K562 (cell line): ENCODE data around the gene KRT35. TPM values are rescaled to one million over a fixed set of nuclear protein-coding genes. Genes with fewer than 3 reads are reported as not detected.
A peak's percentile ranks its signal among the peaks of the same experiment; 100 is the strongest.

ENCODE experiments used
- DPF2 ChIP-seq: fragments of 450-650 bp; IDR thresholded peaks from 2 replicates; pipeline ENCODE4 v1.6.1; 2016
- FOS ChIP-seq: IDR thresholded peaks from 3 replicates; pipeline ENCODE4 v1.6.1; 2011; ENCODE audit not compliant: insufficient read length; ENCODE audit errors: extremely low read depth
- JUNB ChIP-seq: fragments of 450-650 bp; formaldehyde crosslinking; conservative IDR thresholded peaks from 2 replicates; pipeline ENCODE4 v1.4.0; 2020; ENCODE audit warnings: mild to moderate bottlenecking
- L3MBTL2 ChIP-seq: fragments of 450-650 bp; IDR thresholded peaks from 2 replicates; pipeline ENCODE4 v1.6.1; 2016; ENCODE audit warnings: mild to moderate bottlenecking, moderate library complexity
- MITF ChIP-seq: IDR thresholded peaks from 2 replicates; pipeline ENCODE4 v1.6.1; 2014; ENCODE audit warnings: antibody characterized with exemption
- MYC ChIP-seq, 2 experiments: fragments of 250-450 bp in 1 of 2; sonication (Bioruptor Pico) in 1 of 2; IDR thresholded peaks; 2 replicates each; pipeline versions ENCODE4 v1.5.1 to v1.6.1; 2012 to 2021; ENCODE audit warnings: low read depth in 2 of 2, borderline replicate concordance in 1 of 2, improper control_type of control experiment in 1 of 2, low read length in 1 of 2, mild to moderate bottlenecking in 1 of 2, moderate library complexity in 1 of 2
- MYNN ChIP-seq, 2 experiments: sonication (generic); formaldehyde crosslinking in 1 of 2; IDR thresholded peaks; 2 replicates each; pipeline versions ENCODE4 v1.5.0 to v1.6.1; 2016 to 2020; ENCODE audit warnings: antibody characterized with exemption in 1 of 2, missing genetic modification reagents in 1 of 2
- RBM25 ChIP-seq: fragments of 200-400 bp; formaldehyde crosslinking; IDR thresholded peaks from 2 replicates; pipeline ENCODE4 v1.6.1; 2018; ENCODE audit warnings: low read length, low read depth, moderate library complexity; ENCODE audit not compliant: severe bottlenecking
- SMARCA4 ChIP-seq: fragments of 450-650 bp; IDR thresholded peaks from 2 replicates; pipeline ENCODE4 v1.6.1; 2016
- ZNF717 ChIP-seq: fragments of 250-450 bp; sonication (Bioruptor Pico); IDR thresholded peaks from 2 replicates; pipeline ENCODE4 v1.5.0; 2021
- polyA plus RNA-seq, 8 experiments: library from polyadenylated mRNA; depleted of rRNA in 4 of 8; stranded (reverse) in 5 of 8; unstranded in 3 of 8; fragments of >200 nt; fragmentation: Nextera tagmentation in 2 of 8; fragmentation: Illumina TruSeq in 1 of 8; extraction: Ambion mirVana in 2 of 8; extraction: Trizol in 1 of 8; gene quantifications; 2 replicates each; pipeline versions ENCODE4 v1.2.1 to v1.2.3, GENCODE V29; 2011 to 2014; ENCODE audit warnings: inconsistent platforms in 1 of 8, missing spikeins in 1 of 8
- total RNA-seq, 7 experiments: library from RNA; depleted of rRNA in 6 of 7; stranded (reverse); fragments of >200 nt in 6 of 7; fragmentation: Illumina TruSeq in 2 of 7; extraction: Trizol in 2 of 7; gene quantifications; 2 replicates each; pipeline versions ENCODE4 v1.2.1 to v1.2.3, GENCODE V29; 2011 to 2021; ENCODE audit warnings: low replicate concordance in 1 of 7
- TF ChIP-seq, protein P1 (sequence below), 2 experiments: fragments of 450-650 bp; IDR thresholded peaks; 2 replicates each; pipeline ENCODE4 v1.6.1; 2018; ENCODE audit warnings: mild to moderate bottlenecking in 2 of 2, low read depth in 1 of 2; ENCODE audit not compliant: partially characterized antibody in 2 of 2
- TF ChIP-seq, protein P2 (sequence below): IDR thresholded peaks from 2 replicates; pipeline ENCODE4 v1.6.1; 2011; ENCODE audit not compliant: insufficient read length; ENCODE audit errors: extremely low read depth
- TF ChIP-seq, protein P3 (sequence below): sonication (generic); formaldehyde crosslinking; IDR thresholded peaks from 2 replicates; pipeline ENCODE4 v1.8.0; 2022; ENCODE audit warnings: mild to moderate bottlenecking, missing genetic modification reagents
- TF ChIP-seq, protein P4 (sequence below), 2 experiments: fragments of 200-800 bp in 1 of 2; sonication (Bioruptor generic) in 1 of 2; sonication (generic) in 1 of 2; formaldehyde crosslinking in 1 of 2; IDR thresholded peaks in 1 of 2; conservative IDR thresholded peaks in 1 of 2; 2 replicates each; pipeline versions ENCODE4 v1.5.0 to v1.6.1; 2016 to 2020; ENCODE audit warnings: missing compliant biosample characterization in 1 of 2, missing genetic modification characterization in 1 of 2, missing genetic modification reagents in 1 of 2

The KRT35 gene
- total and polyA plus RNA-seq, 9 of the 15 experiments (the other 6 are each of a cell fraction or from before 2014, with no cell fraction given) = not detected

GRCh38 chr17:41496803-41497484 is 16.0 kb upstream of the KRT35 start (continued):
- TF ChIP-seq, protein P1, sequence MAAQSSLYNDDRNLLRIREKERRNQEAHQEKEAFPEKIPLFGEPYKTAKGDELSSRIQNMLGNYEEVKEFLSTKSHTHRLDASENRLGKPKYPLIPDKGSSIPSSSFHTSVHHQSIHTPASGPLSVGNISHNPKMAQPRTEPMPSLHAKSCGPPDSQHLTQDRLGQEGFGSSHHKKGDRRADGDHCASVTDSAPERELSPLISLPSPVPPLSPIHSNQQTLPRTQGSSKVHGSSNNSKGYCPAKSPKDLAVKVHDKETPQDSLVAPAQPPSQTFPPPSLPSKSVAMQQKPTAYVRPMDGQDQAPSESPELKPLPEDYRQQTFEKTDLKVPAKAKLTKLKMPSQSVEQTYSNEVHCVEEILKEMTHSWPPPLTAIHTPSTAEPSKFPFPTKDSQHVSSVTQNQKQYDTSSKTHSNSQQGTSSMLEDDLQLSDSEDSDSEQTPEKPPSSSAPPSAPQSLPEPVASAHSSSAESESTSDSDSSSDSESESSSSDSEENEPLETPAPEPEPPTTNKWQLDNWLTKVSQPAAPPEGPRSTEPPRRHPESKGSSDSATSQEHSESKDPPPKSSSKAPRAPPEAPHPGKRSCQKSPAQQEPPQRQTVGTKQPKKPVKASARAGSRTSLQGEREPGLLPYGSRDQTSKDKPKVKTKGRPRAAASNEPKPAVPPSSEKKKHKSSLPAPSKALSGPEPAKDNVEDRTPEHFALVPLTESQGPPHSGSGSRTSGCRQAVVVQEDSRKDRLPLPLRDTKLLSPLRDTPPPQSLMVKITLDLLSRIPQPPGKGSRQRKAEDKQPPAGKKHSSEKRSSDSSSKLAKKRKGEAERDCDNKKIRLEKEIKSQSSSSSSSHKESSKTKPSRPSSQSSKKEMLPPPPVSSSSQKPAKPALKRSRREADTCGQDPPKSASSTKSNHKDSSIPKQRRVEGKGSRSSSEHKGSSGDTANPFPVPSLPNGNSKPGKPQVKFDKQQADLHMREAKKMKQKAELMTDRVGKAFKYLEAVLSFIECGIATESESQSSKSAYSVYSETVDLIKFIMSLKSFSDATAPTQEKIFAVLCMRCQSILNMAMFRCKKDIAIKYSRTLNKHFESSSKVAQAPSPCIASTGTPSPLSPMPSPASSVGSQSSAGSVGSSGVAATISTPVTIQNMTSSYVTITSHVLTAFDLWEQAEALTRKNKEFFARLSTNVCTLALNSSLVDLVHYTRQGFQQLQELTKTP (IDR thresholded peaks at IDR 0.05; ENCODE audit: low read depth in 1 of 2, partially characterized antibody in 2 of 2) = no peak
- TF ChIP-seq MYNN (IDR thresholded peaks at IDR 0.05) (peak; percentile 83), MYNN (CRISPR knock-in tag; IDR thresholded peaks at IDR 0.05) (no peak), MYC (IDR thresholded peaks at IDR 0.05; ENCODE audit: low read depth, low read length) (0 out of 2 replicates have a peak, but pooled peaks have one; percentile 20), MYC (CRISPR knock-in tag; IDR thresholded peaks at IDR 0.05; ENCODE audit: borderline replicate concordance, low read depth) (no peak), L3MBTL2 (peak; percentile 41; the same call in 1 of the 2 replicates), ZNF717 (no peak), SMARCA4 (0 out of 2 replicates have a peak, but pooled peaks have one; percentile 19), RBM25 (peak; percentile 83), JUNB (CRISPR knock-in tag) (no peak), FOS (no peak), MITF (no peak), DPF2 (0 out of 2 replicates have a peak, but pooled peaks have one; percentile 34)
- TF ChIP-seq, protein P2, sequence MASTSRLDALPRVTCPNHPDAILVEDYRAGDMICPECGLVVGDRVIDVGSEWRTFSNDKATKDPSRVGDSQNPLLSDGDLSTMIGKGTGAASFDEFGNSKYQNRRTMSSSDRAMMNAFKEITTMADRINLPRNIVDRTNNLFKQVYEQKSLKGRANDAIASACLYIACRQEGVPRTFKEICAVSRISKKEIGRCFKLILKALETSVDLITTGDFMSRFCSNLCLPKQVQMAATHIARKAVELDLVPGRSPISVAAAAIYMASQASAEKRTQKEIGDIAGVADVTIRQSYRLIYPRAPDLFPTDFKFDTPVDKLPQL = no peak
- TF ChIP-seq, protein P3, sequence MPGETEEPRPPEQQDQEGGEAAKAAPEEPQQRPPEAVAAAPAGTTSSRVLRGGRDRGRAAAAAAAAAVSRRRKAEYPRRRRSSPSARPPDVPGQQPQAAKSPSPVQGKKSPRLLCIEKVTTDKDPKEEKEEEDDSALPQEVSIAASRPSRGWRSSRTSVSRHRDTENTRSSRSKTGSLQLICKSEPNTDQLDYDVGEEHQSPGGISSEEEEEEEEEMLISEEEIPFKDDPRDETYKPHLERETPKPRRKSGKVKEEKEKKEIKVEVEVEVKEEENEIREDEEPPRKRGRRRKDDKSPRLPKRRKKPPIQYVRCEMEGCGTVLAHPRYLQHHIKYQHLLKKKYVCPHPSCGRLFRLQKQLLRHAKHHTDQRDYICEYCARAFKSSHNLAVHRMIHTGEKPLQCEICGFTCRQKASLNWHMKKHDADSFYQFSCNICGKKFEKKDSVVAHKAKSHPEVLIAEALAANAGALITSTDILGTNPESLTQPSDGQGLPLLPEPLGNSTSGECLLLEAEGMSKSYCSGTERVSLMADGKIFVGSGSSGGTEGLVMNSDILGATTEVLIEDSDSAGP (CRISPR knock-in tag) = no peak
- TF ChIP-seq, protein P4, sequence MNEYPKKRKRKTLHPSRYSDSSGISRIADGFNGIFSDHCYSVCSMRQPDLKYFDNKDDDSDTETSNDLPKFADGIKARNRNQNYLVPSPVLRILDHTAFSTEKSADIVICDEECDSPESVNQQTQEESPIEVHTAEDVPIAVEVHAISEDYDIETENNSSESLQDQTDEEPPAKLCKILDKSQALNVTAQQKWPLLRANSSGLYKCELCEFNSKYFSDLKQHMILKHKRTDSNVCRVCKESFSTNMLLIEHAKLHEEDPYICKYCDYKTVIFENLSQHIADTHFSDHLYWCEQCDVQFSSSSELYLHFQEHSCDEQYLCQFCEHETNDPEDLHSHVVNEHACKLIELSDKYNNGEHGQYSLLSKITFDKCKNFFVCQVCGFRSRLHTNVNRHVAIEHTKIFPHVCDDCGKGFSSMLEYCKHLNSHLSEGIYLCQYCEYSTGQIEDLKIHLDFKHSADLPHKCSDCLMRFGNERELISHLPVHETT (CRISPR knock-in tag; conservative IDR thresholded peaks at IDR 0.05 in 1 of 2, IDR thresholded peaks at IDR 0.05 in 1 of 2) = 0 out of 4 replicates have a peak, but pooled peaks of 1 of the 2 experiments have one; percentile 58
